ENCODE data around the gene DUOX1.

- TF ChIP-seq CTCF (conservative IDR thresholded peaks at IDR 0.05) (no peak), EZH2 (IDR thresholded peaks at IDR 0.05; ENCODE audit: low read depth) (no peak)
Measured at GRCh38 chr15:45149060-45149459, 19.3 kb downstream of the DUOX1 start.

Measured in PC-9 (cell line).